Astrocyte (in vitro differentiated cells and primary cell): ENCODE data around the gene CDS1.

ENCODE experiments used
- EZH2 ChIP-seq: IDR thresholded peaks from 2 replicates; pipeline ENCODE4 v1.6.1; 2012; ENCODE audit warnings: mild to moderate bottlenecking, low read length, inconsistent platforms; ENCODE audit not compliant: insufficient read depth
- TF ChIP-seq, protein P1 (sequence below): IDR thresholded peaks from 2 replicates; pipeline ENCODE4 v1.5.1; 2011; ENCODE audit warnings: low read depth, mild to moderate bottlenecking, inconsistent platforms, low read length, moderate library complexity; ENCODE audit not compliant: insufficient read depth

DNA sequence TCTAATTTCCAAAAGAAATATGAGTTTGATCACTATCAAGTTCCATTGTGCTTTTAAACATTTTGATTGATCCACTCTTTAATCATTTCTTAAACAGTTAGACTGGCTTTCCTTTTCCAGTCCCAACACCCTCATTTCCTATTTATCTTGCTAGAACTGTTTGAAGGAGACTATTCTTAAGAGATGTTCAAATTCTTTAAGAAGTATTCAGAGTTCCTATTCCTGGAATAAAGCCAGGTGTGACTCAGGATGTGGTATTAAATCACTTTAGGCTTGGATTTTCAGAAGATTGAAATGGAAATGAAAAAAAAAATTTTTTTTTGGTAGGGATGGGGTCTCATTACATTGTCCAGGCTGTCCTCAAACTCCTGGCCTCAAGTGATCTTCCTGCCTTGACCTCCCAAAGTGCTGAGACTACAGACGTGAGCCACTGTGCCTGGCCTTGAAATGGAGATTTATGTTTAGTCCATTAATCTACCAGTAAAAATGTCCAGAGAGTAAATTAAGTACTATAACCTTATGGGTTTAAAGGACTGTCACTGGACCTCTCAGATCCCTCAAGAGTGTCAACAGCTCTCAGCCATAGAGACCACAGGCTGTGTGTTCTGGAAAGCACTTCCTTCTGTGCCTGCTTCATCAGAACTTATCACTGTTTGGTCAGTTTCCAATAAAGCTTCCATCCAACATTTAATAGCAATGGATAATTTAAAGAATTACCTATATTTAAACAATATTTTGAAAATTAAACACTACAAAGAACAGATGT, 90.7 kb downstream of the CDS1 start:
- TF ChIP-seq, protein P1, sequence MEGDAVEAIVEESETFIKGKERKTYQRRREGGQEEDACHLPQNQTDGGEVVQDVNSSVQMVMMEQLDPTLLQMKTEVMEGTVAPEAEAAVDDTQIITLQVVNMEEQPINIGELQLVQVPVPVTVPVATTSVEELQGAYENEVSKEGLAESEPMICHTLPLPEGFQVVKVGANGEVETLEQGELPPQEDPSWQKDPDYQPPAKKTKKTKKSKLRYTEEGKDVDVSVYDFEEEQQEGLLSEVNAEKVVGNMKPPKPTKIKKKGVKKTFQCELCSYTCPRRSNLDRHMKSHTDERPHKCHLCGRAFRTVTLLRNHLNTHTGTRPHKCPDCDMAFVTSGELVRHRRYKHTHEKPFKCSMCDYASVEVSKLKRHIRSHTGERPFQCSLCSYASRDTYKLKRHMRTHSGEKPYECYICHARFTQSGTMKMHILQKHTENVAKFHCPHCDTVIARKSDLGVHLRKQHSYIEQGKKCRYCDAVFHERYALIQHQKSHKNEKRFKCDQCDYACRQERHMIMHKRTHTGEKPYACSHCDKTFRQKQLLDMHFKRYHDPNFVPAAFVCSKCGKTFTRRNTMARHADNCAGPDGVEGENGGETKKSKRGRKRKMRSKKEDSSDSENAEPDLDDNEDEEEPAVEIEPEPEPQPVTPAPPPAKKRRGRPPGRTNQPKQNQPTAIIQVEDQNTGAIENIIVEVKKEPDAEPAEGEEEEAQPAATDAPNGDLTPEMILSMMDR, result no peak
- TF ChIP-seq EZH2, result no peak
